Cardiac septum (tissue), 1 donor: Measurements from ENCODE around the gene USP48. TPM values are rescaled to one million over a fixed set of nuclear protein-coding genes. Genes with fewer than 3 reads are reported as not detected.
"Not testable (repeated sequence)": the region's sequence is repeated elsewhere in the genome, so short reads cannot be mapped to it uniquely, and the experiment has no call there.

Experiments used
- DNase-seq: peaks from one replicate; pipeline ENCODE4 v3.0.0-alpha.2; 2020; ENCODE audit warnings: low spot score
- intact Hi-C: fragments of 100-400 bp; cut with DNase I; formaldehyde crosslinking; loops from one replicate; pipeline ENCODE4 v1.14.0; 2022
- total RNA-seq: library from RNA; stranded (reverse); fragmentation: NEBNext Ultra II Directional; extraction: Animal tissue kit (Norgen Biotek cat#: 25700); gene quantifications from one replicate; pipeline ENCODE4 v1.2.1, GENCODE V29; 2021
- donor health status: DM: no; HTN: no; CAD: no.

USP48 gene
- total RNA-seq, 1 donor from 2014 or later: 41.3 TPM

GRCh38 chr1:21674957-21675356, 108.0 kb downstream of the USP48 start:
- intact Hi-C loops: no loop called here
- no peak for DNase-seq

GRCh38 chr1:21673853-21674252, 109.1 kb downstream of the USP48 start:
- intact Hi-C loops, DNase-seq: not testable (repeated sequence)

- no peak for DNase-seq
- intact Hi-C loops: no loop called here
These were observed 109.6 kb downstream of the USP48 start for GRCh38 chr1:21673277-21673780.

- no peak for DNase-seq
- intact Hi-C loops: no loop called here
These were observed 110.3 kb downstream of the USP48 start for GRCh38 chr1:21672478-21673276.

GRCh38 chr1:21671915-21672314, 111.0 kb downstream of the USP48 start:
- intact Hi-C loops: no loop called here
- no peak for DNase-seq

- no peak for DNase-seq
- intact Hi-C loops: no loop called here
These were observed 111.7 kb downstream of the USP48 start for GRCh38 chr1:21670956-21671902.

GRCh38 chr1:21670059-21670881, 112.7 kb downstream of the USP48 start:
- no peak for DNase-seq
- intact Hi-C loops: no loop called here

- DNase-seq: no peak
- intact Hi-C loops: no loop called here
These were observed 113.5 kb downstream of the USP48 start, which contains the start of gene RAP1GAP for GRCh38 chr1:21669258-21670058. Gene RAP1GAP (minus strand): TSS chr1:21669357. CDS start chr1:21620032, 49,325 bp downstream.

GRCh38 chr1:21668951-21669257, 114.0 kb downstream of the USP48 start:
- intact Hi-C loops: no loop called here
- DNase-seq: no peak

- intact Hi-C loops: no loop called here
- DNase-seq: no peak
These were observed 114.6 kb downstream of the USP48 start for GRCh38 chr1:21668232-21668950.

- intact Hi-C loops: no loop called here
These were observed 115.4 kb downstream of the USP48 start for GRCh38 chr1:21667348-21668231.

GRCh38 chr1:21666576-21667320, 116.2 kb downstream of the USP48 start:
- peak; percentile 17 for DNase-seq
- intact Hi-C loops: no loop called here

More at GRCh38 chr1:21667348-21668231, 115.4 kb downstream of the USP48 start:
- no peak for DNase-seq

GRCh38 chr1:21665711-21666575, 117.0 kb downstream of the USP48 start:
- intact Hi-C loops: no loop called here
- DNase-seq: peak; percentile 74

GRCh38 chr1:21664806-21665588, 118.0 kb downstream of the USP48 start:
- DNase-seq: peak; percentile 31
- intact Hi-C loops: loop anchor here (5.0 kb wide), 1 partner anchor 158 kb away; the partner anchor contains the start of gene ALPL
